ENCODE data around the gene COPB2.

GRCh38 chr3:139326707-139327106 lies 62.7 kb downstream of the COPB2 start:
- TF ChIP-seq CTCF (IDR thresholded peaks at IDR 0.05 in 4 of 5, conservative IDR thresholded peaks at IDR 0.05 in 1 of 5) (no peak), POLR2A (IDR thresholded peaks at IDR 0.05) (no peak)

Data from gastrocnemius medialis (tissue), 4 donors.